Pancreas (tissue), 10 donors: ENCODE data around the gene INTS1. TPM values are rescaled to one million over a fixed set of nuclear protein-coding genes. Genes with fewer than 3 reads are reported as not detected.

Source experiments
- ATAC-seq, 4 donors: fragments of 200-7000 bp; cut with Tn5 transposase; one replicate each; pipeline versions ENCODE4 v1.8.0 to v1.9.1; 2020; ENCODE audit warnings: mild to moderate bottlenecking in 4 of 4, moderate library complexity in 4 of 4
- DNase-seq, 6 donors: peaks; one replicate each; pipeline ENCODE4 v3.0.0-alpha.2; 2020
- FAIRE-seq: peaks from 2 replicates; lab custom pipeline; 2012; peaks lifted over from hg19 to GRCh38; lab: Jason Lieb, UNC
- H3K27ac ChIP-seq, 4 donors: fragments of 200-600 bp; sonication (generic); 1 replicate in 3 of 4; 2 replicates in 1 of 4; pipeline versions ENCODE4 v1.5.0 to v1.8.0; 2020
- H3K27me3 ChIP-seq, 4 donors: fragments of 200-600 bp; one replicate each; pipeline ENCODE4 v1.8.0; 2021
- H3K36me3 ChIP-seq, 3 donors: fragments of 200-600 bp; sonication (generic) in 1 of 3; one replicate each; pipeline versions ENCODE4 v1.5.0 to v1.8.0; 2020 to 2021
- H3K4me1 ChIP-seq, 3 donors: fragments of 200-600 bp; one replicate each; pipeline ENCODE4 v1.8.0; 2021
- H3K4me3 ChIP-seq, 4 donors: fragments of 200-600 bp; sonication (generic) in 2 of 4; one replicate each; pipeline versions ENCODE4 v1.5.0 to v1.8.0; 2020 to 2021
- H3K9me3 ChIP-seq, 4 donors: fragments of 200-600 bp; one replicate each; pipeline ENCODE4 v1.8.0; 2021
- CTCF ChIP-seq, 4 donors: fragments of 200-600 bp; sonication (generic) in 3 of 4; IDR thresholded peaks; one replicate each; pipeline versions ENCODE4 v1.5.0 to v1.8.0; 2021; ENCODE audit warnings: antibody characterized with exemption in 4 of 4
- WGBS, 2 donors: extraction: QIAGEN DNeasy Blood & Tissue Kit; methylation state at CpG; one replicate each; pipeline ENCODE4 v1.1.7; 2013; 5-methylcytosine and 5-hydroxymethylcytosine counted together
- intact Hi-C, 3 donors: fragments of 100-400 bp; cut with DNase I; formaldehyde crosslinking; loops; one replicate each; pipeline versions ENCODE4 v1.11.1 to v1.14.2; 2022
- polyA plus RNA-seq, 2 donors: library from polyadenylated mRNA; stranded (reverse); fragments of 200-250 nt; gene quantifications; one replicate each; pipeline ENCODE4 v1.2.3, GENCODE V29; 2013
- total RNA-seq, 6 donors: library from RNA; stranded (reverse); fragmentation: NEBNext Ultra II Directional in 4 of 6; extraction: Animal tissue kit (Norgen Biotek cat#: 25700) in 4 of 6; gene quantifications; one replicate each; pipeline versions ENCODE4 v1.2.1 to v1.2.4, GENCODE V29; 2021 to 2023
- donor health status: healthy with polysubstance abuse.
- donor health status: DM: no; HTN: no; CAD: no; lungs with moderate emphysema.
- donor health status: DM: no; HTN: no; CAD: no.
- donor health status: control.
- donor health status: control.
- donor health status: Bipolar disorder and iron deficiency.
- donor health status: DM: yes; HTN: yes; CAD: no.
- donor health status: DM: no; HTN: no; CAD: no.
- donor health status: DM: no; HTN: no; CAD: no.
- donor health status: DM: yes; HTN: yes; CAD: no.

INTS1 gene
- total and polyA plus RNA-seq, 8 donors, result 45.0 to 166 (median 62.2) TPM

- intact Hi-C loops, result no loop called here
These were observed 38.9 kb upstream of the INTS1 start for GRCh38 chr7:1542841-1543747.

GRCh38 chr7:1542329-1542728, 38.1 kb upstream of the INTS1 start:
- ATAC-seq (no peak), FAIRE-seq (no peak), DNase-seq (peak in 3 of 6 donors; percentile 47 to 71 (median 60))
- Histone ChIP-seq H3K4me3 (no peak overlapping the region), H3K36me3 (peaks cover 8 to 41% (median 17%) of the 10 kb centered on the region in 3 donors), H3K27ac (no peak overlapping the region), H3K9me3 (no peaks in the 10 kb centered on the region), H3K4me1 (peaks cover 9 to 25% (median 19%) of the 10 kb centered on the region in 3 donors), H3K27me3 (no peaks in the 10 kb centered on the region)
- intact Hi-C loops, result no loop called here
- TF ChIP-seq CTCF (IDR thresholded peaks at IDR 0.05), result no peak
- 85 to 91% methylated on average over 21 of the region's 21 CpGs for WGBS, 2 donors

More at GRCh38 chr7:1542841-1543747, 38.9 kb upstream of the INTS1 start:
- Histone ChIP-seq H3K9me3 (no peaks in the 10 kb centered on the region), H3K36me3 (peaks cover 8 to 48% (median 17%) of the 10 kb centered on the region in 3 donors), H3K4me1 (peaks cover 5 to 19% (median 18%) of the 10 kb centered on the region in 3 donors), H3K27ac (no peak overlapping the region), H3K4me3 (no peak overlapping the region), H3K27me3 (no peaks in the 10 kb centered on the region)
- DNase-seq (peak in 4 of 6 donors; percentile 37 to 82 (median 52)), FAIRE-seq (no peak), ATAC-seq (no peak)
- TF ChIP-seq CTCF (IDR thresholded peaks at IDR 0.05), result no peak
- 78 to 79% methylated on average over 38 of the region's 38 CpGs for WGBS, 2 donors

GRCh38 chr7:1541431-1542162, 37.4 kb upstream of the INTS1 start:
- H3K4me1 ChIP-seq, result peaks cover 13 to 31% (median 20%) of the 10 kb centered on the region in 3 donors
- no peak for FAIRE-seq
- no peaks in the 10 kb centered on the region for H3K9me3 ChIP-seq
- DNase-seq, result peak in 3 of 6 donors; percentile 31 to 78 (median 57)
- no peak for ATAC-seq
- intact Hi-C loops, result no loop called here
- no peak for TF ChIP-seq CTCF (IDR thresholded peaks at IDR 0.05)
- no peaks in the 10 kb centered on the region for H3K27me3 ChIP-seq
- H3K36me3 ChIP-seq, result peaks cover 8 to 39% (median 17%) of the 10 kb centered on the region in 3 donors
- WGBS, 2 donors, result 87 to 90% methylated on average over 33 of the region's 33 CpGs
- H3K27ac ChIP-seq, result no peak overlapping the region
- H3K4me3 ChIP-seq, result no peak overlapping the region

GRCh38 chr7:1540776-1541271, 36.6 kb upstream of the INTS1 start:
- no peaks in the 10 kb centered on the region for H3K27me3 ChIP-seq
- 90 to 92% methylated on average over 31 of the region's 31 CpGs for WGBS, 2 donors
- H3K4me3 ChIP-seq, result no peak overlapping the region
- H3K27ac ChIP-seq, result no peak overlapping the region
- TF ChIP-seq CTCF (IDR thresholded peaks at IDR 0.05), result no peak
- peaks cover 8 to 39% (median 17%) of the 10 kb centered on the region in 3 donors for H3K36me3 ChIP-seq
- no peak for FAIRE-seq
- ATAC-seq, result no peak
- DNase-seq, result peak in 4 of 6 donors; percentile 19 to 85 (median 37)
- H3K9me3 ChIP-seq, result no peaks in the 10 kb centered on the region
- intact Hi-C loops, result no loop called here
- H3K4me1 ChIP-seq, result peaks cover 15 to 31% (median 20%) of the 10 kb centered on the region in 3 donors
